Suprapubic skin (tissue), 4 donors: ENCODE measurements around the gene C1orf50.
"Not testable (repeated sequence)": the region's sequence is repeated elsewhere in the genome, so short reads cannot be mapped to it uniquely, and the experiment has no call there.

ENCODE experiments used
- CTCF ChIP-seq, 2 donors: fragments of 200-600 bp in 1 of 2; fragments of 450-650 bp in 1 of 2; sonication (generic) in 1 of 2; IDR thresholded peaks; one replicate each; pipeline ENCODE4 v1.5.1; 2016 to 2019; ENCODE audit warnings: antibody characterized with exemption in 2 of 2, mild to moderate bottlenecking in 1 of 2, moderate library complexity in 1 of 2
- EP300 ChIP-seq: sonication (generic); formaldehyde crosslinking; IDR thresholded peaks from one replicate; pipeline ENCODE4 v1.6.1; 2017; ENCODE audit warnings: antibody characterized with exemption
- POLR2A ChIP-seq, 2 donors: fragments of 450-650 bp; IDR thresholded peaks; one replicate each; pipeline ENCODE4 v1.6.1; 2017; ENCODE audit warnings: antibody characterized with exemption in 2 of 2, mild to moderate bottlenecking in 2 of 2, moderate library complexity in 2 of 2
- POLR2AphosphoS5 ChIP-seq, 3 donors: sonication (generic); formaldehyde crosslinking; IDR thresholded peaks; one replicate each; pipeline ENCODE4 v1.6.1; 2017; ENCODE audit warnings: antibody characterized with exemption in 3 of 3

GRCh38 chr1:42814815-42815214 is 47.8 kb downstream of the C1orf50 start:
- not testable (repeated sequence) for TF ChIP-seq POLR2A (IDR thresholded peaks at IDR 0.05); CTCF (IDR thresholded peaks at IDR 0.05); POLR2AphosphoS5 (IDR thresholded peaks at IDR 0.05); EP300
